Activated T-cell treated with anti-CD3 and anti-CD28 coated beads, Interleukin-2, amount 50 U/mL, for 4 hours (primary cell): ENCODE data around the gene CATSPERB. TPM values are rescaled to one million over a fixed set of nuclear protein-coding genes. Genes with fewer than 3 reads are reported as not detected.
"Not testable (repeated sequence)": the region's sequence is repeated elsewhere in the genome, so short reads cannot be mapped to it uniquely, and the experiment has no call there.

Experiments
- ATAC-seq, 2 donors: fragments of 200-7000 bp; cut with Tn5 transposase; one replicate each; pipeline ENCODE4 v1.10.0; 2021
- DNase-seq: peaks from one replicate; pipeline ENCODE4 v3.0.0-alpha.2; 2020
- H3K27me3 Mint-ChIP-seq: one replicate; pipeline ENCODE4 v1.8.0; 2021; ENCODE audit warnings: low read depth, mixed read lengths
- H3K36me3 Mint-ChIP-seq: one replicate; pipeline ENCODE4 v1.8.0; 2022; ENCODE audit warnings: mixed read lengths; ENCODE audit not compliant: insufficient read depth
- H3K4me1 Mint-ChIP-seq: one replicate; pipeline ENCODE4 v1.8.0; 2021; ENCODE audit warnings: low read depth, mixed read lengths
- H3K4me3 Mint-ChIP-seq: one replicate; pipeline ENCODE4 v1.8.0; 2021; ENCODE audit warnings: mild to moderate bottlenecking, moderate library complexity, mixed read lengths
- H3K9me3 Mint-ChIP-seq: one replicate; pipeline ENCODE4 v1.8.0; 2021; ENCODE audit warnings: mixed read lengths
- total RNA-seq, 3 donors: library from RNA; stranded (reverse); gene quantifications; one replicate each; pipeline ENCODE4 v1.2.1, GENCODE V29; 2021

Gene CATSPERB
- total RNA-seq, 3 donors from 2014 or later = 0.05 to 0.21 (median 0.08) TPM

DNA sequence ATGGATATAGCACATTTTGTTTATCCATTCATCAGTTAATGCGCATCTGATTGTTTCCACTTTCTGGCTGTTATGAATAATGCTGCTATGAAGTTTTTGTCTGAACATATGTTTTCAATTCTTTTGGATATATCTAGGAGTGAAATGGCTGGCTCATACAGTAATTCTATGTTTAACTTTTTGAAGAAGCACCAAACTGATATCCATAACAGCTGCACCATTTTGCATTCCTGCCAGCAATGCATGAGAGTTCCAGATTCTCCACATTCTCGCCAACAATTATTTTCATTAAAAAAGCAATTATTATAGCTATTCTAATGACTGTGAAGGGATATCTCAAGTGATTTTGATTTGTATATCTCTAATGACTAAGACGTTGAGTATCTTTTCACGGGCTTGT lies 131.9 kb downstream of the CATSPERB start:
- DNase-seq (no peak), ATAC-seq (no peak)
- Mint-ChIP-seq H3K27me3 (no peaks in the 10 kb centered on the region), H3K36me3 (no peaks in the 10 kb centered on the region), H3K4me3 (no peak overlapping the region), H3K4me1 (no peaks in the 10 kb centered on the region), H3K9me3 (peaks cover 6% of the 10 kb centered on the region)

DNA sequence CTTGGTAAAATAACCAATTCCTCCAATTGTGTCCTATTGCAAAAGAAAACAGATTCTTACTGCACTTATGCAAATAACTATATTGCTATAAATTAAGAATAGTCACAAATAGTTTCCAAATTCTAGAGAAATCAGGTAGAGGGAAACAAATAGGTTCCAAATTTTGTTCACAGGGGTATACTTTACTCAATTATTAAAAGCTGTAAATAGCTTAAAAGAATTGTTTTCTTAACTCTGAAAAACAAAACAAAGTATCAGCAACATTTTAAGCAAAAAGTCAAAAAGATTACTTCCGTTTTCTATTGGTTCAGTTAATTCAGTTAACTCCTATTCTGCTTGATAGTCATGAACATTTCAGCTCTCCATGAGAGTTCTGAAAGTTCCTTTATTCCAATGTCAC lies 136.2 kb downstream of the CATSPERB start:
- Mint-ChIP-seq H3K27me3 (no peaks in the 10 kb centered on the region), H3K36me3 (peaks cover 1% of the 10 kb centered on the region), H3K4me1 (no peaks in the 10 kb centered on the region), H3K9me3 (peaks cover 12% of the 10 kb centered on the region), H3K4me3 (no peak overlapping the region)
- ATAC-seq = no peak
- no peak for DNase-seq

DNA sequence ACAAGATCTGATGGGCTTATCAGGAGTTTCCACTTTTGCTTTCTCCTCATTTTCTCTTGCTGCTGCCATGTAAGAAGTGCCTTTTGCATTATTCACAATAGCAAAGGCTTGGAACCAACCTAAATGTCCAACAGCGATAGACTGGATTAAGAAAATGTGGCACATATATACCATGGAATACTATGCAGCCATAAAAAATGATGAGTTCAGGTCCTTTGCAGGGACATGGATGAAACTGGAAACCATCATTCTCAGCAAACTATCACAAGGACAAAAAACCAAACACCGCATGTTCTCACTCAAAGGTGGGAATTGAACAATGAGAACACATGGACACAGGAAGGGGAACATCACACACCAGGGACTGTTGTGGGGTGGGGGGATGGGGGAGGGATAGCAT lies 137.9 kb downstream of the CATSPERB start:
- not testable (repeated sequence) for DNase-seq, H3K4me1 Mint-ChIP-seq, ATAC-seq, H3K27me3 Mint-ChIP-seq, H3K36me3 Mint-ChIP-seq, H3K4me3 Mint-ChIP-seq
- H3K9me3 Mint-ChIP-seq = peaks cover 12% of the 10 kb centered on the region

DNA sequence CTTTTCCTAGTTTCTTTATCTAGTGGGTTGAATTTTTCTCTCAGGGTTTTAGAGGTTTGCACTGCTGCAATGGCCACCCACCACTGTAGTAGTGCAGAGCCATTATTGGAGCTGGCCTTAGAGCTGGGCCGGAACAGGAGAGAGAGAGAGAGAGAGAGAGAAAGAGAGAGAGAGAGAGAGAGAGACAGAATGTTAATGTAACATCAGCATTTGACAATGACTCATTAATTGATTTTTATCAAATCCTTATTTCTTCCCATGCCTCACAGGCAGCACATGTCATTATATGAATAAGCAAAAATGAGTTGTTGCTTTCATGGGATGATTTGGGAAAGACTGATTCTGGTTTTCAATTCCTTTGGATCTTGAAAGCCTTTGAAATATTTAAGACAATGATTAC lies 145.5 kb downstream of the CATSPERB start:
- no peak for ATAC-seq
- Mint-ChIP-seq H3K27me3 (no peaks in the 10 kb centered on the region), H3K4me1 (no peaks in the 10 kb centered on the region), H3K4me3 (no peak overlapping the region), H3K36me3 (peaks cover 5% of the 10 kb centered on the region), H3K9me3 (peaks cover 26% of the 10 kb centered on the region)
- DNase-seq = no peak

DNA sequence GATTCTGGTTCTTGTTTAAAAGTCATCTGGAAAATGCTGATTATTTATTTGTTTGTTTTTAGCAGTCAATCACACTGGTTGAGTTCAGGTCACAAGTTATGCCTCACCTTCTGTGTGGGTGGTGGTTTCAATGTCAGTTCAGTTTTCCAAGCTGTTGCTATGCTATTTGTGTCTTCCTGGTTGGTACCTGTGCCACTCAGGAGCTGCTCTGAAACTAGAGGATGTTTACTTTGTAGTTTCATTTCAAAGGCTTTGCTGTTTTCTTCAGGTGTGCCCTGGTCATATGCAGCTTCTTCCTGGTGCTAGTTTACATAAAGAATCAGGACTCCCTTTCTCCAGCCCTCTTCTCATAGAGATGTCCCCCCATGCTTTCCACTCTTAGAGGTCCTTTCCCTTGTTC lies 146.0 kb downstream of the CATSPERB start:
- no peaks in the 10 kb centered on the region for H3K27me3 Mint-ChIP-seq
- no peak overlapping the region for H3K4me3 Mint-ChIP-seq
- peaks cover 26% of the 10 kb centered on the region for H3K9me3 Mint-ChIP-seq
- DNase-seq (no peak), ATAC-seq (no peak)
- H3K36me3 Mint-ChIP-seq = peaks cover 5% of the 10 kb centered on the region
- H3K4me1 Mint-ChIP-seq = no peaks in the 10 kb centered on the region

DNA sequence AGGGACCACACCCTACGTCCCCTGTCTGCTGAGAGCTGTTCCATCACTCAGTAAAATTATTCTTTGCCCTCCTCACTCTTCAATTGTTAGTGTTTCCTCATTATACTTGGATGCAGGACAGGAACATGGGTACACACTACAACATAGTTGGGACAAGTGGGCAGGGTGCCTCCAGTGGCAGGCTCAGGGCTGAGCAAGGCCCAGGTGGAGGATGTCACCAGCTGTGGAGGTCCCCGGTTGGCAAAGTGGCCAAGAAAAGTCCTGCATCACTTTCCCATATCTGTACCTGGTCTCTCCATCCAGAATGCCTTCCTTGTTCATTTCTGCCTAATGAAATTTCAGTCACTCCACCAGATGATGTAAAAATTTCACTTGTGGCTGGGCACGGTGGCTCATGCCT lies 149.1 kb downstream of the CATSPERB start:
- Mint-ChIP-seq H3K36me3 (peaks cover 5% of the 10 kb centered on the region), H3K4me3 (no peak overlapping the region), H3K9me3 (peaks cover 26% of the 10 kb centered on the region), H3K4me1 (no peaks in the 10 kb centered on the region), H3K27me3 (no peaks in the 10 kb centered on the region)
- DNase-seq (no peak), ATAC-seq (no peak)

DNA sequence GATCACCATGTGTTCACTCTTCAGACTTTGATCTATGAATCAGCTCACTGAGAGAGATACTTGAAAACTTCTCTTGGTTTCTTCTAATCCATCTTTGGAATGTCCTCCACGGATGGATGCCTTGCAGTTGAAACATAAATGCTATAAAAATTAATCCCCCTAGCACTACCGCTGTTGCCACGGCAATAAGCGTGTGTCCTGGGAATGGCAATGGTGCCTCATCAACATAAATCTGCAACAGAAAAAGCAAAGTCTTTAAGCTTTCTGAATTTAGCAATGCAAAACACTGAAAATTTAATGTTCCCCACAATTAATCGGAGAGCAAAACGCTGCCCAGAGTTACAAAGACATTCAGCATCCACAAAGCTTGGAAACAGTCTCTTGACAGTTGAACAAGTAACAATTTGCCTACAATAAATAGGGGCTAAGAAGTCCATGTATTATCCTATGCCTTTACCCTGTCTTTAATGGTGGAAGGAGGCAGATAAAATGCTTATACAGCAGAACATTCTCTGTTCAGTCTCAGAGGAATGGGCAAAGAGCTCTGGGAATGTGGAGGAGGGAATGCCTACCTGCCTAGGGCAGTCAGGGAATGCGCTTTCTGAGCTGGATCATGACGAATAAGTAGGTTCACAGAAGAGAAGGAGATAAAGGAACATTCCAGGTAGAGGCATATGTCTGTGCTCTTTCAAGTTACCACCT lies 150.9 kb downstream of the CATSPERB start:
- peaks cover 15% of the 10 kb centered on the region for H3K9me3 Mint-ChIP-seq
- H3K36me3 Mint-ChIP-seq = peaks cover 4% of the 10 kb centered on the region
- no peak overlapping the region for H3K4me3 Mint-ChIP-seq
- ATAC-seq = no peak
- no peaks in the 10 kb centered on the region for H3K27me3 Mint-ChIP-seq
- no peaks in the 10 kb centered on the region for H3K4me1 Mint-ChIP-seq
- DNase-seq = no peak

DNA sequence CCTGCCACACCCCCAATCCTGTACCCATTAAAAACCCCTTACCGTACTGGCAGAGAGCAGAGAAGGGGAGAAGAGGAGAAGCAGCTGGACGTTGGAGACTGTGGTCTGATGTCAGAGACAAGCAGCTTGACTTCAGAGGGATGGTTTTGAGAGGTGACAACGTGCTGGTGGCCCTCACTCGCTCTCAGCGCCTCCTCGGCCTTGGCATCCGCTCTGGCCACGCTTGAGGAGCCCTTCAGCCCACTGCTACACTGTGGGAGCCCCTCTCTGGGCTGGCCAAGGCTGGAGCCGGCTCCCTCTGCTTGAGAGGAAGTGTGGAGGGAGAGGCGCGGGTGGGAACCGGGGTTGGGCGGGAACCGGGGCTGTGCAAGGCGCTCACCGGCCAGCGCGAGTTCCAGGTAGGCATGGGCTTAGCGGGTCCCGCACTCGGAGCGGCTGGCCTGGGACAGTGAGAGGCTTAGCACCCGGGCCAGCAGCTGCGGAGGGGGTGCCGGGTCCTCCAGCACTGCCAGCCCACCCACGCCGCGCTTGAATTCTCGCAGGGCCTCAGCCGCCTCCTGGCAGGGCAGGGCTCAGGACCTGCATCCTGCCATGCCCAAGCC lies 154.2 kb downstream of the CATSPERB start:
- Mint-ChIP-seq H3K36me3 (no peaks in the 10 kb centered on the region), H3K4me1 (peaks cover 13% of the 10 kb centered on the region), H3K4me3 (no peak overlapping the region), H3K9me3 (no peaks in the 10 kb centered on the region), H3K27me3 (peaks cover 7% of the 10 kb centered on the region)
- ATAC-seq = no peak
- no peak for DNase-seq

DNA sequence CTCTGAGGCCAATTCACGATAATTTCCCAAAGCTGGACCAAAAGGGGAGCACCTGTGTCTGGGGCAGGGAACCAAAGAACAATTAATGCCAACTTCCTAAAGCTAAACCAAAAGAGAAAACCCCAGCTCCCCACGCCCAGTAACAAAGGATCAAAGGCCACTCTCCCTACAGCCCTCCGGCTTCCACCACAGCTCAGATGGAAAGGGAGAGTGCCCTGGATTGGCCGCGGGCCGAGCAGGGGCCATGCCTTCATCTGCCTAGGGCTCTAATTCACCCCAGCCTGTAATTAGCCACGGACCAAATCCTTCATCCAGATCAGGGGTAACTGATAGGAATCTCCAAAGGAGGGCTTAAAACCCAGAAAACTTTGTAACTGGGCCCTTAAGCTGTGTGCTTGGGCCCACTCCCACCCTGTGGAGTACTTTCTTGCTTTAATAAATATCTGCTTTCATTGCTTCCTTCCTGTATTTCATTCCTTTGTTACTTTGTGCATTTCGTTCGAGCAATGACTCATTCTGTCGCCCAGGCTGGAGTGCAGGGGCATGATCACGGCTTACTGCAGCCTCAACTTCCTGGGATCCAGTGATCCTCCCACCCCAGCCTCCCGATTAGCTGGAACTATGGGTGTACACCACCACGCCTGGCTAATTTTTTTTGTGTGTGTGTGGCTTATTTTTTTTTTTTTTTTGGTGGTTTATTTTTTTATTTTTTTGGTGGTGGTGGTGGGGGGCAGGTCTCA lies 156.2 kb downstream of the CATSPERB start:
- no peaks in the 10 kb centered on the region for H3K9me3 Mint-ChIP-seq
- DNase-seq (no peak), ATAC-seq (no peak)
- no peak overlapping the region for H3K4me3 Mint-ChIP-seq
- no peaks in the 10 kb centered on the region for H3K36me3 Mint-ChIP-seq
- peaks cover 13% of the 10 kb centered on the region for H3K4me1 Mint-ChIP-seq
- H3K27me3 Mint-ChIP-seq = peaks cover 13% of the 10 kb centered on the region

DNA sequence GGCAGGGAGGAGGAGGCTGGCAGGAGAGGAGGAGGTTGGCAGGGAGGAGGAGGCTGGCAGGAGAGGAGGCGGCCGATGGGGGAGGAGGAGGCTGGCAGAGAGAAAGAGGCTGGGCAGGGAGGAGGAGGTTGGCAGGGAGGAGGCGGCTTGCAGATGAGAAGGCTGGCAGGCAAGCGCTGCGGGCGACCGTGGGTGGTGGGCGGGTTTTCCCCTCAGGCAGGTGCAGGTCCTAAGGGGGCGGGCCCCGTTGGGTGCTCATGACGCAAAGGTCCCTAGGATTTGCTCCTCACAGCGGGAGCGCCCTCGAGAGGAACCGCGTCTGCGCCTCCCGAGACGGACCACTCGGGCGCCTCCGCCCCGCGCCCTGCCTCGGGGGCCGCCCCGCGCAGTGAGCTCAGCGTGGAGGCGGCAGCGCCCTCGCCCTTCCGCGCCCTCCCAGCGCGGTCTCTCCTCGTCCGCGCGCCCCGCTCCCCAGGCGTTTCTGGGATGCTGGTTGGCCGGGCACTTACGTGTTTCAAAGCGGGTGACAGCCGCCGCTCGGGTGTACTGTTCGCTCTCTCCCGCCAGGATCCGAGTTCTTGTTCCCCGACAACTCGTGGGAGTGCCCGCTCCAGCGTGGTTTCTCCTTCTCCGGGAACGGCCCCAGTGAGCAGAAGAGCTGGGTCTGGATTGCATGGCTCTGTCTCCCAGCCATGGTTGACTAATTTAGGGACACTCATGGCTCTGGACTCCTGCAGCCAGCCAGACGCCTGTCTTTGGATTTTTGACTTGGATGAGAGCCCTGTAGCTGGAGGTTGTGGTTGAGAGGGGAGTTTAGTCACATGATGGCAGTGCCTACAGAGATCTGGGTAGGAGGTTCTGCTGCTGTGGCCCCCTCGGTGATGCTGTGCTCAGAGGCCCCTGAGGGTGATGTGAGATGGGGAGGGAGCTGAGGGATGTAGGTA lies 157.7 kb downstream of the CATSPERB start:
- no peaks in the 10 kb centered on the region for H3K9me3 Mint-ChIP-seq
- peaks cover 13% of the 10 kb centered on the region for H3K27me3 Mint-ChIP-seq
- no peaks in the 10 kb centered on the region for H3K36me3 Mint-ChIP-seq
- H3K4me3 Mint-ChIP-seq = peak overlapping the region; percentile 80
- peaks cover 13% of the 10 kb centered on the region for H3K4me1 Mint-ChIP-seq
- DNase-seq (peak; percentile 91), ATAC-seq (peak; percentile 94 to 96)

DNA sequence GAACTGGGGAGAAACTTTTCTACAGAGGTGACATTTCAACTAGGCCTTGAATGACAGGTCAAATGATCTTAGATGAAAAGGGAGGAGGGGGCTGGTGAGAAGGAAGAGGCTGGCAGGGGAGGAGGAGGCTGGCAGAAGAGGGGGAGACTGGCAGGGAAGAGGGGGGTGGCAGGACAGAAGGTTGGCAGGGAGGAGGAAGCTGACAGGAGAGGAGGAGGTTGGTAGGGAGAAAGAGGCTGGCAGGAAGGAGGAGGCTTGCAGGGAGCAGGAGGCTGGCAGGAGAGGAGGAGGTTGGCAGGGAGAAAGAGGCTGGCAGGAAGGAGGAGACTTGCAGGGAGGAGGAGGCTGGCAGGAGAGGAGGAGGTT lies 158.4 kb downstream of the CATSPERB start:
- Mint-ChIP-seq H3K4me3 (peak overlapping the region; percentile 80), H3K36me3 (no peaks in the 10 kb centered on the region), H3K27me3 (peaks cover 13% of the 10 kb centered on the region), H3K9me3 (no peaks in the 10 kb centered on the region), H3K4me1 (peaks cover 13% of the 10 kb centered on the region)
- no peak for ATAC-seq
- no peak for DNase-seq

DNA sequence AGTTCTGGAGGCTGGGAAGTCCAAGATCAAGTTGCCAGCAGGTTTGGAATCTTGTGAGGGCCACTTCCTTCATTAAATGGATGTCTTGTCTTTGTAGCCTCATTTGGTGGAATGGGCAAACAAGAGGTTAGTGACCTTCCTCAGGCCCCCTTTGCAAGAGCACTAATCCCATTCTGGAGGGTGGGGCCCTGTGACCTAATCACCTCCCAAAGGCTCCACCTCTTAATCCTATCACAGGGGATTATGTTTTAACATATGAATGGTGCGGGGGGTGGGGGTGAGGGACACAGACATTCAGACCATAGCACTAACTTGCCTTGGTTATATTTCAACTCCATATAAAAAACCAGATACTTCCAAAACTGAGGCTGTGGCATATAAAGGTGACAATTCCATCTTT lies 161.9 kb downstream of the CATSPERB start:
- no peak overlapping the region for H3K4me3 Mint-ChIP-seq
- ATAC-seq (no peak), DNase-seq (no peak)
- peaks cover 13% of the 10 kb centered on the region for H3K4me1 Mint-ChIP-seq
- H3K9me3 Mint-ChIP-seq = no peaks in the 10 kb centered on the region
- H3K27me3 Mint-ChIP-seq = peaks cover 13% of the 10 kb centered on the region
- H3K36me3 Mint-ChIP-seq = no peaks in the 10 kb centered on the region

DNA sequence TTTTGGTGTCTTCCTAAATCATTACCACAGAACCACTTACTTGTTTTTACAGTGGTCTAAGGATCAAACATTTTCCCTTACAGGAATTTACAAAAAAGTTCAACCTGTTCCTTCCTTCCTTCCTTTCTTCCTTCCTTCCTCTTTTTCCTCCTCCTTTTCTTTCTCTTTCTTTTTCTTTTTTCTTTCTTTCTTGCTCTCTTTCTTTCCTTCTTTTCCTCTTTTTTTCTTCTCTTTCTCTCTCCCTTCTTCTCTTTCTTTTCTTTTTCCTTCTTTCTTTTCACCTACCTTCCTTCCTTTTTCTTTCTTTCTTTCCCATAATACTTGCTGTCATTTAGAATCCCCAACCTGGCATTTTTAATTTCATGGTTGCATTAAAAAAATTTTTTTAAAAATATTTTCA lies 162.6 kb downstream of the CATSPERB start:
- Mint-ChIP-seq H3K4me1 (peaks cover 7% of the 10 kb centered on the region), H3K4me3 (no peak overlapping the region), H3K9me3 (no peaks in the 10 kb centered on the region), H3K27me3 (peaks cover 7% of the 10 kb centered on the region), H3K36me3 (no peaks in the 10 kb centered on the region)
- DNase-seq = no peak
- no peak for ATAC-seq

DNA sequence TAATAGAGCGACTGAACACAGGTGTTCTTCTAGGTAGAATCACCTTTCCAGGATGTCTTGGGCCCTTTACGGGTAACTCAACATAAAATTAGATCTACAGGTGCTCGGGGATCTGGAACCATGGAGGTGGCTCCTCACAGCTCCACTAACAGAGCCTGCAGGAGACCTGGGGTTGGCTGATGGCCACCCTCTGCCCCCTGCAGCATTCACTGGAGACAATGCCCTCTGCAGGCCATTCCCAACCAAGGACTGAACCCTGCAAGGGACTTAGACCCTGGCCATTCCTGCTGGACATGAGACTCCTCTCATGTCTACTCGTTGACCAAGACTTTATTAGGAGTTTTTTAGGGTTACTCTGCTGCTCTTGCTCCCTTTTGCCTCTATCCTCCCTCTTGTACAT lies 163.3 kb downstream of the CATSPERB start:
- Mint-ChIP-seq H3K9me3 (no peaks in the 10 kb centered on the region), H3K27me3 (peaks cover 6% of the 10 kb centered on the region), H3K36me3 (no peaks in the 10 kb centered on the region), H3K4me1 (peaks cover 6% of the 10 kb centered on the region), H3K4me3 (no peak overlapping the region)
- no peak for ATAC-seq
- DNase-seq = no peak
